Ascending aorta (tissue), 2 donors: ENCODE data around the gene MFSD6. TPM values are rescaled to one million over a fixed set of nuclear protein-coding genes. Genes with fewer than 3 reads are reported as not detected.

Experiments used
- DNase-seq, 2 donors: peaks; one replicate each; pipeline ENCODE4 v3.0.0-alpha.2; 2019; ENCODE audit warnings: low spot score in 2 of 2
- H3K27ac ChIP-seq, 2 donors: fragments of 200-600 bp; sonication (generic); one replicate each; pipeline ENCODE4 v1.5.1; 2016 to 2017; ENCODE audit warnings: mild to moderate bottlenecking in 1 of 2
- H3K27me3 ChIP-seq: fragments of 200-600 bp; sonication (generic); one replicate; pipeline ENCODE4 v1.5.1; 2017
- H3K36me3 ChIP-seq, 2 donors: fragments of 200-600 bp; sonication (generic); one replicate each; pipeline ENCODE4 v1.5.1; 2016
- H3K4me1 ChIP-seq, 2 donors: fragments of 200-600 bp; sonication (generic); one replicate each; pipeline ENCODE4 v1.5.1; 2016 to 2017; ENCODE audit warnings: mild to moderate bottlenecking in 1 of 2
- H3K4me3 ChIP-seq, 2 donors: fragments of 200-600 bp; sonication (generic); one replicate each; pipeline ENCODE4 v1.5.1; 2016 to 2017; ENCODE audit warnings: mild to moderate bottlenecking in 1 of 2
- H3K9me3 ChIP-seq, 2 donors: fragments of 200-600 bp; sonication (generic); one replicate each; pipeline ENCODE4 v1.5.1; 2016
- CTCF ChIP-seq, 3 experiments: fragments of 200-600 bp in 2 of 3; fragments of 450-650 bp in 1 of 3; sonication (generic) in 2 of 3; IDR thresholded peaks; one replicate each; pipeline ENCODE4 v1.5.1; 2016 to 2019; ENCODE audit warnings: antibody characterized with exemption in 3 of 3, mild to moderate bottlenecking in 1 of 3, moderate library complexity in 1 of 3
- intact Hi-C: fragments of 100-400 bp; cut with DNase I; formaldehyde crosslinking; loops from one replicate; pipeline ENCODE4 v1.15.1; 2023
- total RNA-seq: library from RNA; depleted of rRNA; stranded (reverse); fragments of >200 nt; gene quantifications from one replicate; pipeline ENCODE4 v1.1.0, GENCODE V29; 2016

The MFSD6 gene
- total RNA-seq, 1 donor from 2014 or later, result 53.2 TPM

GRCh38 chr2:190443055-190443454 lies 34.9 kb downstream of the MFSD6 start:
- no peak overlapping the region for H3K4me3 ChIP-seq
- no peaks in the 10 kb centered on the region for H3K9me3 ChIP-seq
- no peaks in the 10 kb centered on the region for H3K27me3 ChIP-seq
- no peak for TF ChIP-seq CTCF (IDR thresholded peaks at IDR 0.05)
- no peaks in the 10 kb centered on the region for H3K4me1 ChIP-seq
- H3K27ac ChIP-seq, result no peak overlapping the region
- no peaks in the 10 kb centered on the region for H3K36me3 ChIP-seq
- intact Hi-C loops, result no loop called here
- no peak for DNase-seq

GRCh38 chr2:190443778-190444481 lies 35.8 kb downstream of the MFSD6 start:
- Histone ChIP-seq H3K27me3 (no peaks in the 10 kb centered on the region), H3K4me3 (no peak overlapping the region), H3K36me3 (no peaks in the 10 kb centered on the region), H3K27ac (no peak overlapping the region), H3K9me3 (no peaks in the 10 kb centered on the region), H3K4me1 (no peaks in the 10 kb centered on the region)
- intact Hi-C loops, result no loop called here
- no peak for DNase-seq
- TF ChIP-seq CTCF (IDR thresholded peaks at IDR 0.05), result no peak

- Histone ChIP-seq H3K4me1 (no peaks in the 10 kb centered on the region), H3K4me3 (no peak overlapping the region), H3K27me3 (no peaks in the 10 kb centered on the region), H3K36me3 (no peaks in the 10 kb centered on the region), H3K9me3 (no peaks in the 10 kb centered on the region), H3K27ac (no peak overlapping the region)
- DNase-seq, result no peak
- intact Hi-C loops, result no loop called here
- no peak for TF ChIP-seq CTCF (IDR thresholded peaks at IDR 0.05)
Measured at GRCh38 chr2:190444976-190445375, 36.8 kb downstream of the MFSD6 start.

- no peak for DNase-seq
- Histone ChIP-seq H3K9me3 (no peaks in the 10 kb centered on the region), H3K27ac (no peak overlapping the region), H3K4me3 (no peak overlapping the region), H3K27me3 (no peaks in the 10 kb centered on the region), H3K36me3 (no peaks in the 10 kb centered on the region), H3K4me1 (no peaks in the 10 kb centered on the region)
- TF ChIP-seq CTCF (IDR thresholded peaks at IDR 0.05), result no peak
- intact Hi-C loops, result no loop called here
Measured at GRCh38 chr2:190446193-190446592, 38.0 kb downstream of the MFSD6 start.

- Histone ChIP-seq H3K36me3 (no peaks in the 10 kb centered on the region), H3K27ac (no peak overlapping the region), H3K4me3 (no peak overlapping the region), H3K9me3 (no peaks in the 10 kb centered on the region), H3K4me1 (no peaks in the 10 kb centered on the region), H3K27me3 (no peaks in the 10 kb centered on the region)
- DNase-seq, result no peak
- TF ChIP-seq CTCF (IDR thresholded peaks at IDR 0.05), result no peak
- intact Hi-C loops, result no loop called here
Measured at GRCh38 chr2:190446750-190447516, 38.8 kb downstream of the MFSD6 start.
